Right lobe of liver (tissue), 4 donors: Measurements from ENCODE around the gene MEGF8.

Source experiments
- POLR2A ChIP-seq: fragments of 450-650 bp; IDR thresholded peaks from one replicate; pipeline ENCODE4 v1.6.1; 2017; ENCODE audit warnings: antibody characterized with exemption, mild to moderate bottlenecking
- TF ChIP-seq, protein P1 (sequence below), 4 donors: fragments of 200-600 bp in 3 of 4; fragments of 450-650 bp in 1 of 4; IDR thresholded peaks; one replicate each; pipeline versions ENCODE4 v1.5.1 to v1.8.0; 2016 to 2022; ENCODE audit warnings: antibody characterized with exemption in 4 of 4, mild to moderate bottlenecking in 2 of 4
- donor health status: DM: no; HTN: no; CAD: no.
- donor health status: DM: no; HTN: no; CAD: no.
- donor health status: DM: no; HTN: yes; CAD: no.

DNA sequence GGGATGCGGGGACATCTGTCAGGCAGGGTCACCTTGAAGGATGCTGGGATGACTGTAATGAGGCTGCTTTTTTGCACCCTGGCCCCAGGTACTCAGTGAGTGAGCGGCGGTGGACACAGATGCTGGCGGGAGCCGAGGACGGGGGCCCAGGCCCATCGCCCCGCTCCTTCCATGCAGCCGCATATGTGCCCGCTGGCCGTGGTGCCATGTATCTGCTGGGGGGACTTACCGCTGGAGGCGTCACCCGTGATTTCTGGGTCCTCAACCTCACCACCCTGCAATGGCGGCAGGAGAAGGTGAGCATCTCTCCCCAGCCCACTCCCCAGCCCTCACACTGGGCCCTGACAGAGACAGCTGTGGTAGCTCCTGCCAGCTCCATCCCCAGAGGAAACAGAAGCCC lies 31.3 kb downstream of the MEGF8 start:
- TF ChIP-seq, protein P1, sequence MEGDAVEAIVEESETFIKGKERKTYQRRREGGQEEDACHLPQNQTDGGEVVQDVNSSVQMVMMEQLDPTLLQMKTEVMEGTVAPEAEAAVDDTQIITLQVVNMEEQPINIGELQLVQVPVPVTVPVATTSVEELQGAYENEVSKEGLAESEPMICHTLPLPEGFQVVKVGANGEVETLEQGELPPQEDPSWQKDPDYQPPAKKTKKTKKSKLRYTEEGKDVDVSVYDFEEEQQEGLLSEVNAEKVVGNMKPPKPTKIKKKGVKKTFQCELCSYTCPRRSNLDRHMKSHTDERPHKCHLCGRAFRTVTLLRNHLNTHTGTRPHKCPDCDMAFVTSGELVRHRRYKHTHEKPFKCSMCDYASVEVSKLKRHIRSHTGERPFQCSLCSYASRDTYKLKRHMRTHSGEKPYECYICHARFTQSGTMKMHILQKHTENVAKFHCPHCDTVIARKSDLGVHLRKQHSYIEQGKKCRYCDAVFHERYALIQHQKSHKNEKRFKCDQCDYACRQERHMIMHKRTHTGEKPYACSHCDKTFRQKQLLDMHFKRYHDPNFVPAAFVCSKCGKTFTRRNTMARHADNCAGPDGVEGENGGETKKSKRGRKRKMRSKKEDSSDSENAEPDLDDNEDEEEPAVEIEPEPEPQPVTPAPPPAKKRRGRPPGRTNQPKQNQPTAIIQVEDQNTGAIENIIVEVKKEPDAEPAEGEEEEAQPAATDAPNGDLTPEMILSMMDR (IDR thresholded peaks at IDR 0.05) = no peak
- TF ChIP-seq POLR2A = no peak
